H9 (cell line): ENCODE data around the gene HSD11B1L. TPM values are rescaled to one million over a fixed set of nuclear protein-coding genes. Genes with fewer than 3 reads are reported as not detected.

Source experiments
- DNase-seq: peaks from one replicate; pipeline ENCODE4 v3.0.0-alpha.2; 2017
- H2AFZ ChIP-seq: one replicate; pipeline ENCODE4 v1.6.1; 2013; ENCODE audit warnings: mild to moderate bottlenecking, low read length, control low read depth, moderate library complexity
- H2AK5ac ChIP-seq: 2 replicates; pipeline ENCODE4 v1.6.1; 2013; ENCODE audit warnings: low read length, control low read depth, mixed read lengths; ENCODE audit not compliant: insufficient read length
- H2BK120ac ChIP-seq: one replicate; pipeline ENCODE4 v1.6.1; 2013; ENCODE audit warnings: low read depth, mild to moderate bottlenecking, low read length, control low read depth, inconsistent platforms; ENCODE audit not compliant: poor library complexity, severe bottlenecking
- H2BK12ac ChIP-seq: 2 replicates; pipeline ENCODE4 v1.6.1; 2013; ENCODE audit warnings: low read length, control low read depth, mixed read lengths, low read depth; ENCODE audit not compliant: insufficient read length
- H2BK15ac ChIP-seq: 2 replicates; pipeline ENCODE4 v1.6.1; 2013; ENCODE audit warnings: low read depth, low read length, control low read depth
- H2BK20ac ChIP-seq: one replicate; pipeline ENCODE4 v1.6.1; 2013; ENCODE audit warnings: low read depth, mild to moderate bottlenecking, low read length, control low read depth, inconsistent platforms; ENCODE audit not compliant: poor library complexity, severe bottlenecking
- H2BK5ac ChIP-seq: 2 replicates; pipeline ENCODE4 v1.6.1; 2013; ENCODE audit warnings: low read length, control low read depth, mixed read lengths; ENCODE audit not compliant: insufficient read length
- H3K14ac ChIP-seq: 2 replicates; pipeline ENCODE4 v1.6.1; 2013; ENCODE audit warnings: low read length, control low read depth; ENCODE audit not compliant: insufficient read depth
- H3K18ac ChIP-seq: 2 replicates; pipeline ENCODE4 v1.6.1; 2013; ENCODE audit warnings: low read depth, mild to moderate bottlenecking, mixed read lengths, low read length, control low read depth; ENCODE audit not compliant: insufficient read length
- H3K23ac ChIP-seq: 2 replicates; pipeline ENCODE4 v1.6.1; 2013; ENCODE audit warnings: low read length, control low read depth, mixed read lengths, low read depth; ENCODE audit not compliant: insufficient read length
- H3K23me2 ChIP-seq: 2 replicates; pipeline ENCODE4 v1.6.1; 2013; ENCODE audit warnings: low read depth, mild to moderate bottlenecking, mixed read lengths, low read length, control low read depth; ENCODE audit not compliant: insufficient read length, poor library complexity, severe bottlenecking
- H3K27ac ChIP-seq: 2 replicates; pipeline ENCODE4 v1.5.1; 2013; ENCODE audit warnings: low read length, control low read depth, mixed read lengths, low read depth; ENCODE audit not compliant: insufficient read length
- H3K27me3 ChIP-seq: 2 replicates; pipeline ENCODE4 v1.6.1; 2013; ENCODE audit warnings: low read length, control low read depth, inconsistent platforms; ENCODE audit not compliant: insufficient read depth
- H3K4ac ChIP-seq: 2 replicates; pipeline ENCODE4 v1.6.1; 2013; ENCODE audit warnings: low read depth, mild to moderate bottlenecking, control low read depth, inconsistent platforms, low read length, moderate library complexity
- H3K4me1 ChIP-seq: 2 replicates; pipeline ENCODE4 v1.6.1; 2013; ENCODE audit warnings: low read length, control low read depth, inconsistent platforms; ENCODE audit not compliant: insufficient read depth
- H3K4me2 ChIP-seq: 2 replicates; pipeline ENCODE4 v1.6.1; 2013; ENCODE audit warnings: low read length, control low read depth, mixed read lengths; ENCODE audit not compliant: insufficient read length, insufficient read depth
- H3K56ac ChIP-seq: 2 replicates; pipeline ENCODE4 v1.6.1; 2013; ENCODE audit warnings: low read depth, mild to moderate bottlenecking, mixed read lengths, low read length, control low read depth; ENCODE audit not compliant: insufficient read length
- H3K79me1 ChIP-seq: 2 replicates; pipeline ENCODE4 v1.6.1; 2013; ENCODE audit warnings: low read depth, mild to moderate bottlenecking, moderate library complexity, low read length, control low read depth, inconsistent platforms; ENCODE audit not compliant: insufficient read depth, poor library complexity, severe bottlenecking
- H3K79me2 ChIP-seq: 2 replicates; pipeline ENCODE4 v1.6.1; 2013; ENCODE audit warnings: low read length, control low read depth, inconsistent platforms; ENCODE audit not compliant: insufficient read depth
- H3K9ac ChIP-seq: 2 replicates; pipeline ENCODE4 v1.6.1; 2013; ENCODE audit warnings: low read length, control low read depth, mixed read lengths; ENCODE audit not compliant: insufficient read length; ENCODE audit errors: extremely low read depth
- H3K9me3 ChIP-seq: one replicate; pipeline ENCODE4 v1.6.1; 2013; ENCODE audit warnings: low read depth, low read length, inconsistent platforms; ENCODE audit not compliant: control insufficient read depth
- H3T11ph ChIP-seq: one replicate; pipeline ENCODE4 v1.6.1; 2013; ENCODE audit warnings: mild to moderate bottlenecking, low read length, control low read depth, inconsistent platforms
- H4K20me1 ChIP-seq: one replicate; pipeline ENCODE4 v1.6.1; 2013; ENCODE audit not compliant: control insufficient read depth, insufficient read length, insufficient read depth
- H4K5ac ChIP-seq: 2 replicates; pipeline ENCODE4 v1.6.1; 2013; ENCODE audit warnings: low read depth, mild to moderate bottlenecking, mixed read lengths, low read length, control low read depth; ENCODE audit not compliant: insufficient read length
- H4K8ac ChIP-seq: replicated peaks from 2 replicates; pipeline ENCODE4 v1.6.1; 2013; ENCODE audit warnings: low read length, control low read depth, mixed read lengths, low read depth; ENCODE audit not compliant: insufficient read length
- H4K91ac ChIP-seq: 2 replicates; pipeline ENCODE4 v1.6.1; 2013; ENCODE audit warnings: low read depth, mild to moderate bottlenecking, moderate library complexity, mixed read lengths, low read length, control low read depth; ENCODE audit not compliant: insufficient read length
- H3K27ac Mint-ChIP-seq, 3 experiments: 2 replicates in 2 of 3; 3 replicates in 1 of 3; pipeline ENCODE4 v1.8.0; 2020 to 2021; ENCODE audit warnings: mixed read lengths in 3 of 3, mild to moderate bottlenecking in 1 of 3, moderate library complexity in 1 of 3
- H3K27me3 Mint-ChIP-seq: 2 replicates; pipeline ENCODE4 v1.8.0; 2021; ENCODE audit warnings: low read depth, mild to moderate bottlenecking, moderate library complexity, mixed read lengths
- H3K36me3 Mint-ChIP-seq, 3 experiments: 2 replicates in 2 of 3; 3 replicates in 1 of 3; pipeline ENCODE4 v1.8.0; 2020 to 2021; ENCODE audit warnings: low read depth in 3 of 3, mixed read lengths in 3 of 3; ENCODE audit not compliant: insufficient read depth in 1 of 3
- H3K4me1 Mint-ChIP-seq, 2 experiments: 2 replicates each; pipeline ENCODE4 v1.8.0; 2020; ENCODE audit warnings: mixed read lengths in 2 of 2
- H3K4me3 Mint-ChIP-seq, 2 experiments: 2 replicates in 1 of 2; 3 replicates in 1 of 2; pipeline ENCODE4 v1.8.0; 2020 to 2021; ENCODE audit warnings: mild to moderate bottlenecking in 2 of 2, mixed read lengths in 2 of 2, moderate library complexity in 1 of 2
- H3K9me3 Mint-ChIP-seq, 2 experiments: 2 replicates in 1 of 2; 3 replicates in 1 of 2; pipeline ENCODE4 v1.8.0; 2020; ENCODE audit warnings: mild to moderate bottlenecking in 2 of 2, mixed read lengths in 2 of 2, moderate library complexity in 1 of 2
- CTCF ChIP-seq: fragments of 200-600 bp; sonication (generic); conservative IDR thresholded peaks from 3 replicates; pipeline ENCODE4 v1.8.0; 2021; ENCODE audit warnings: antibody characterized with exemption, mild to moderate bottlenecking
- WGBS: extraction: QIAGEN DNeasy Blood & Tissue Kit; methylation state at CpG from one replicate; pipeline ENCODE4 v1.1.7; 2013; ENCODE audit warnings: missing lambda C conversion rate, low lambda C conversion rate, mixed read lengths; ENCODE audit not compliant: insufficient read length; ENCODE audit errors: extremely low coverage; 5-methylcytosine and 5-hydroxymethylcytosine counted together
- total RNA-seq: library from RNA; stranded (reverse); gene quantifications from 2 replicates; pipeline ENCODE4 v1.2.1, GENCODE V29; 2021

The HSD11B1L gene
- total RNA-seq, 1 experiment from 2014 or later, result 9.3 TPM

GRCh38 chr19:5655412-5655811 lies 25.4 kb upstream of the HSD11B1L start:
- Histone ChIP-seq H2BK15ac (no peak overlapping the region), H2AK5ac (no peak overlapping the region), H3K23ac (no peak overlapping the region), H3T11ph (no peak overlapping the region), H3K4me1 (no peaks in the 10 kb centered on the region), H3K23me2 (no peaks in the 10 kb centered on the region), H3K79me1 (no peaks in the 10 kb centered on the region), H3K4me2 (no peak overlapping the region), H2BK5ac (no peak overlapping the region), H2BK120ac (no peak overlapping the region), H4K8ac (no peak overlapping the region), H3K27me3 (no peaks in the 10 kb centered on the region), H3K14ac (no peak overlapping the region), H3K56ac (no peak overlapping the region), H3K18ac (no peak overlapping the region), H3K27ac (no peak overlapping the region), H3K79me2 (no peaks in the 10 kb centered on the region), H4K91ac (no peak overlapping the region), H3K9ac (no peak overlapping the region), H2AFZ (no peak overlapping the region), H2BK12ac (no peak overlapping the region), H3K9me3 (no peaks in the 10 kb centered on the region), H4K5ac (no peak overlapping the region), H4K20me1 (no peaks in the 10 kb centered on the region), H2BK20ac (no peak overlapping the region), H3K4ac (no peak overlapping the region)
- Mint-ChIP-seq H3K27ac (no peak overlapping the region), H3K4me3 (no peak overlapping the region), H3K4me1 (no peaks in the 10 kb centered on the region), H3K27me3 (no peaks in the 10 kb centered on the region), H3K36me3 (peaks cover 51 to 95% (median 80%) of the 10 kb centered on the region in 3 experiments; a peak in 6 of 7 replicates), H3K9me3 (no peaks in the 10 kb centered on the region)
- WGBS, result no CpG with 5 or more reads among the region's 5 CpGs
- TF ChIP-seq CTCF, result no peak
- no peak for DNase-seq
